ENCODE measurements around the gene TAF12.

- TF ChIP-seq, protein P1, sequence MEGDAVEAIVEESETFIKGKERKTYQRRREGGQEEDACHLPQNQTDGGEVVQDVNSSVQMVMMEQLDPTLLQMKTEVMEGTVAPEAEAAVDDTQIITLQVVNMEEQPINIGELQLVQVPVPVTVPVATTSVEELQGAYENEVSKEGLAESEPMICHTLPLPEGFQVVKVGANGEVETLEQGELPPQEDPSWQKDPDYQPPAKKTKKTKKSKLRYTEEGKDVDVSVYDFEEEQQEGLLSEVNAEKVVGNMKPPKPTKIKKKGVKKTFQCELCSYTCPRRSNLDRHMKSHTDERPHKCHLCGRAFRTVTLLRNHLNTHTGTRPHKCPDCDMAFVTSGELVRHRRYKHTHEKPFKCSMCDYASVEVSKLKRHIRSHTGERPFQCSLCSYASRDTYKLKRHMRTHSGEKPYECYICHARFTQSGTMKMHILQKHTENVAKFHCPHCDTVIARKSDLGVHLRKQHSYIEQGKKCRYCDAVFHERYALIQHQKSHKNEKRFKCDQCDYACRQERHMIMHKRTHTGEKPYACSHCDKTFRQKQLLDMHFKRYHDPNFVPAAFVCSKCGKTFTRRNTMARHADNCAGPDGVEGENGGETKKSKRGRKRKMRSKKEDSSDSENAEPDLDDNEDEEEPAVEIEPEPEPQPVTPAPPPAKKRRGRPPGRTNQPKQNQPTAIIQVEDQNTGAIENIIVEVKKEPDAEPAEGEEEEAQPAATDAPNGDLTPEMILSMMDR (IDR thresholded peaks at IDR 0.05; ENCODE audit: low read length) = no peak
- TF ChIP-seq EZH2 (IDR thresholded peaks at IDR 0.05; ENCODE audit: borderline replicate concordance, low read length) = no peak
Observed at GRCh38 chr1:28631713-28632112, 11.2 kb downstream of the TAF12 start.
